Endothelial cell of umbilical vein (primary cell): ENCODE data around the gene TRIM47. TPM values are rescaled to one million over a fixed set of nuclear protein-coding genes. Genes with fewer than 3 reads are reported as not detected.

Source experiments
- BruUV-seq: library from RNA; stranded (reverse); fragments of 400-500 nt; replicated peaks from 2 replicates; lab custom pipeline; 2021; lab: Mats Ljungman, UMichigan
- CTCF ChIA-PET: fragments of 300-600, 350-600 bp; sonication (Branson Sonifier 250); formaldehyde crosslinking; loops from one replicate; lab custom pipeline; 2021; ENCODE audit warnings: antibody characterized with exemption, inconsistent platforms; lab: Charles Lee
- POLR2A ChIA-PET: fragments of 300-600, 350-600 bp; sonication (Branson Sonifier 250); formaldehyde crosslinking; loops from one replicate; lab custom pipeline; 2021; ENCODE audit warnings: antibody characterized with exemption, inconsistent platforms; lab: Charles Lee
- DNase-seq: peaks from one replicate; pipeline ENCODE4 v3.0.0-alpha.2; 2011; ENCODE audit warnings: low read depth, low spot score
- FAIRE-seq: peaks from 2 replicates; lab custom pipeline; 2011; peaks lifted over from hg19 to GRCh38; lab: Jason Lieb, UNC
- H2AFZ ChIP-seq: 2 replicates; pipeline ENCODE4 v1.6.0; 2012; ENCODE audit warnings: low read depth, low read length, control low read depth, inconsistent platforms
- H3K27ac ChIP-seq: 2 replicates; pipeline ENCODE4 v1.5.1; 2011; ENCODE audit warnings: low read depth, mild to moderate bottlenecking, control low read depth, low read length, moderate library complexity; ENCODE audit not compliant: insufficient read depth
- H3K27me3 ChIP-seq, 2 experiments: 2 replicates each; pipeline versions ENCODE4 v1.6.0 to v1.6.1; 2011; ENCODE audit warnings: low read length in 2 of 2, mixed read lengths in 1 of 2; ENCODE audit not compliant: control insufficient read depth in 2 of 2, insufficient read depth in 2 of 2
- H3K36me3 ChIP-seq, 2 experiments: 2 replicates in 1 of 2; 3 replicates in 1 of 2; pipeline ENCODE4 v1.5.1; 2011; ENCODE audit warnings: low read length in 2 of 2, mild to moderate bottlenecking in 1 of 2, moderate library complexity in 1 of 2; ENCODE audit not compliant: control insufficient read depth in 2 of 2, insufficient read depth in 2 of 2; ENCODE audit errors: extremely low read depth in 1 of 2
- H3K4me1 ChIP-seq: 3 replicates; pipeline ENCODE4 v1.5.1; 2011; ENCODE audit warnings: mild to moderate bottlenecking, low read length; ENCODE audit not compliant: control insufficient read depth, insufficient read depth; ENCODE audit errors: extremely low read depth
- H3K4me2 ChIP-seq: 2 replicates; pipeline ENCODE4 v1.6.1; 2011; ENCODE audit warnings: low read length, control low read depth, mixed read lengths; ENCODE audit not compliant: insufficient read depth
- H3K4me3 ChIP-seq, 3 experiments: fragments of 200-600 bp in 1 of 3; sonication (generic), shearing (Covaris generic) in 1 of 3; replicated peaks in 1 of 3; 2 replicates each; pipeline ENCODE4 v1.5.1; 2011 to 2016; ENCODE audit warnings: control low read depth in 3 of 3, low read length in 3 of 3, mild to moderate bottlenecking in 2 of 3, inconsistent platforms in 1 of 3, low read depth in 1 of 3, moderate library complexity in 1 of 3; ENCODE audit not compliant: insufficient read depth in 1 of 3
- H3K79me2 ChIP-seq: 2 replicates; pipeline ENCODE4 v1.6.0; 2012; ENCODE audit warnings: low read length, inconsistent platforms; ENCODE audit not compliant: control insufficient read depth, insufficient read depth
- H3K9ac ChIP-seq: replicated peaks from 2 replicates; pipeline ENCODE3; 2011; ENCODE audit warnings: low read length, control low read depth; ENCODE audit not compliant: insufficient read depth; ENCODE audit errors: extremely low read depth
- H3K9me1 ChIP-seq: replicated peaks from 3 replicates; pipeline ENCODE4 v1.6.0; 2011; ENCODE audit warnings: mild to moderate bottlenecking, low read length; ENCODE audit not compliant: control insufficient read depth, insufficient read depth; ENCODE audit errors: extremely low read depth
- H3K9me3 ChIP-seq: replicated peaks from 2 replicates; pipeline ENCODE4 v1.5.1; 2012; ENCODE audit warnings: low read length, inconsistent platforms; ENCODE audit not compliant: control insufficient read depth, insufficient read depth
- H4K20me1 ChIP-seq: replicated peaks from 2 replicates; pipeline ENCODE3; 2011; ENCODE audit warnings: mild to moderate bottlenecking, low read length; ENCODE audit not compliant: control insufficient read depth, insufficient read depth; ENCODE audit errors: extremely low read depth
- EZH2 ChIP-seq: IDR thresholded peaks from 2 replicates; pipeline ENCODE4 v1.6.1; 2012; ENCODE audit warnings: borderline replicate concordance, low read depth, mild to moderate bottlenecking, moderate library complexity, low read length, inconsistent platforms; ENCODE audit not compliant: severe bottlenecking
- GATA2 ChIP-seq: IDR thresholded peaks from 2 replicates; pipeline ENCODE4 v1.7.0; 2011; ENCODE audit warnings: low read depth, mild to moderate bottlenecking, moderate library complexity, mixed read lengths, low read length; ENCODE audit not compliant: insufficient read length, insufficient read depth
- JUN ChIP-seq: IDR thresholded peaks from 2 replicates; pipeline ENCODE4 v1.6.1; 2011; ENCODE audit warnings: borderline replicate concordance, low read depth; ENCODE audit not compliant: insufficient read length, insufficient read depth
- MYC ChIP-seq: IDR thresholded peaks from one replicate; pipeline ENCODE4 v1.6.1; 2011; ENCODE audit warnings: mild to moderate bottlenecking, low read depth, low read length
- POLR2A ChIP-seq: IDR thresholded peaks from 2 replicates; pipeline ENCODE4 v1.6.1; 2012; ENCODE audit warnings: low read depth, mild to moderate bottlenecking, control low read depth, low read length
- POLR2AphosphoS5 ChIP-seq: IDR thresholded peaks from 2 replicates; pipeline ENCODE4 v1.6.1; 2012; ENCODE audit warnings: low read depth, mild to moderate bottlenecking, control low read depth, low read length, moderate library complexity; ENCODE audit not compliant: insufficient read depth
- dilution Hi-C: fragments of 300-500 bp; cut with MboI; formaldehyde crosslinking; loops from one replicate; pipeline ENCODE4 v1.15.0; 2019; ENCODE audit warnings: low sequenced_read_pairs; ENCODE audit not compliant: extremely low pct_ligation_motif_present
- intact Hi-C: fragments of 100-400 bp; cut with micrococcal nuclease; formaldehyde crosslinking; loops from one replicate; pipeline ENCODE4 v1.10.0; 2022
- polyA plus RNA-seq, 4 experiments: library from polyadenylated mRNA; depleted of rRNA in 3 of 4; stranded (reverse) in 3 of 4; unstranded in 1 of 4; fragments of >200 nt; gene quantifications; 2 replicates each; pipeline versions ENCODE4 v1.2.1 to v1.2.3, GENCODE V29; 2011 to 2012; ENCODE audit warnings: missing spikeins in 1 of 4
- total RNA-seq: library from RNA; stranded (reverse); gene quantifications from 2 replicates; pipeline ENCODE4 v1.2.3, GENCODE V29; 2021
- TF ChIP-seq, protein P1 (sequence below), 2 donors: IDR thresholded peaks; 1 replicate in 1 of 2; 2 replicates in 1 of 2; pipeline ENCODE4 v1.5.1; 2011; ENCODE audit warnings: low read length in 2 of 2, mild to moderate bottlenecking in 2 of 2, moderate library complexity in 2 of 2, control low read depth in 1 of 2, inconsistent platforms in 1 of 2, low read depth in 1 of 2; ENCODE audit not compliant: insufficient read depth in 1 of 2; ENCODE audit errors: extremely low read depth in 1 of 2
- TF ChIP-seq, protein P2 (sequence below): IDR thresholded peaks from 2 replicates; pipeline ENCODE4 v1.6.1; 2011; ENCODE audit not compliant: insufficient read depth, insufficient read length

The TRIM47 gene
- total and polyA plus RNA-seq, 2 donors (not counting 3 experiments of a cell fraction or from before 2014, with no cell fraction given) = 67.7 to 75.1 TPM

DNA sequence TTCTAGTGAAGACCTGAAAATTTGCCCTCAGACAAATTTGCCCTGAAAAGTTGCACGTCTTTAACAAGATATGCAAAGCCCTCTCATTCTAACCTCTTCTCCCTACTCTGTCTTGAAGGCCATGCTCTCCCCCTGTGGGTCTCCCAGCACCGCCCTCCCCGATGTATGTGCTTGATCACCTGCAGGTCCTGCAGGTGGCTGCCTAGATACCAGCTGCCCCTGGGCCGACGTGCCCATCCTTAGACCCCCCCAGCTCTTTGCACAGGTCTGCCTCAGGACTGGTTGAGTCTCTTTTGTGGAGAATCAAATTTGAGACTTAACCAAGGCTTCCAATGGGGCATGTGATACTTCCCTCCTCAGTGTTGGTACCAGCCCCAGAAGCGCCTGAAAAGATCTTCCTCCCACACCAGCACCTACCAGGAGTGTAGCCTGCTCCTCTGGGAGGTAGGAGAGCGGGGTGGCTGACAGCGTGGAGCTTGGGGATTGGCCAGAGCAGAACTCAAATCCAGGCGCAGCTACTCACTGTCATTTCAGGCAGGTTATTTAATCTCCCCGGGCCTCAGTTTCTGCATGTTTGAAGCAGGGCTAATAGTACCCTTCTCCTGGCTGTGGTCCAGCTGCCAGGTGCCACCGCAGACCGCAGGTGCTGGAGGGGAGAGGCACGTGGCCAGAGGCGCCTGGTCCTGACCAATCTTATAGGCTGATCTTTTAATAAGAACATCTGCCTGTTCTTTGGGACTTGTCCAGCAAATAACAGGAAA lies 30.9 kb upstream of the TRIM47 start:
- Histone ChIP-seq H3K27ac (no peak overlapping the region), H2AFZ (no peak overlapping the region), H3K9ac (no peak overlapping the region), H3K36me3 (no peaks in the 10 kb centered on the region), H3K4me1 (peaks cover under 1% of the 10 kb centered on the region), H3K4me2 (no peak overlapping the region), H3K9me3 (no peaks in the 10 kb centered on the region), H3K4me3 (no peak overlapping the region), H4K20me1 (no peaks in the 10 kb centered on the region), H3K27me3 (no peaks in the 10 kb centered on the region), H3K9me1 (no peaks in the 10 kb centered on the region), H3K79me2 (peaks cover 2% of the 10 kb centered on the region)
- CTCF ChIA-PET = interaction anchor here (0.8 to 1.1 kb wide), 3 partner anchors 92 to 105 kb away, joined by 3 read pairs; no protein-coding TSS in a partner anchor
- POLR2A ChIA-PET = no interaction called here
- dilution Hi-C loops (no loop called here), intact Hi-C loops (no loop called here)
- DNase-seq (no peak), FAIRE-seq (no peak)
- TF ChIP-seq POLR2A (no peak), GATA2 (no peak), EZH2 (no peak), POLR2AphosphoS5 (no peak), MYC (no peak), JUN (no peak)
- TF ChIP-seq, protein P1, sequence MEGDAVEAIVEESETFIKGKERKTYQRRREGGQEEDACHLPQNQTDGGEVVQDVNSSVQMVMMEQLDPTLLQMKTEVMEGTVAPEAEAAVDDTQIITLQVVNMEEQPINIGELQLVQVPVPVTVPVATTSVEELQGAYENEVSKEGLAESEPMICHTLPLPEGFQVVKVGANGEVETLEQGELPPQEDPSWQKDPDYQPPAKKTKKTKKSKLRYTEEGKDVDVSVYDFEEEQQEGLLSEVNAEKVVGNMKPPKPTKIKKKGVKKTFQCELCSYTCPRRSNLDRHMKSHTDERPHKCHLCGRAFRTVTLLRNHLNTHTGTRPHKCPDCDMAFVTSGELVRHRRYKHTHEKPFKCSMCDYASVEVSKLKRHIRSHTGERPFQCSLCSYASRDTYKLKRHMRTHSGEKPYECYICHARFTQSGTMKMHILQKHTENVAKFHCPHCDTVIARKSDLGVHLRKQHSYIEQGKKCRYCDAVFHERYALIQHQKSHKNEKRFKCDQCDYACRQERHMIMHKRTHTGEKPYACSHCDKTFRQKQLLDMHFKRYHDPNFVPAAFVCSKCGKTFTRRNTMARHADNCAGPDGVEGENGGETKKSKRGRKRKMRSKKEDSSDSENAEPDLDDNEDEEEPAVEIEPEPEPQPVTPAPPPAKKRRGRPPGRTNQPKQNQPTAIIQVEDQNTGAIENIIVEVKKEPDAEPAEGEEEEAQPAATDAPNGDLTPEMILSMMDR (IDR thresholded peaks at IDR 0.05; ENCODE audit: extremely low read depth in 1 of 2, insufficient read depth in 1 of 2, low read depth in 1 of 2, low read length in 2 of 2) = no peak
- TF ChIP-seq, protein P2, sequence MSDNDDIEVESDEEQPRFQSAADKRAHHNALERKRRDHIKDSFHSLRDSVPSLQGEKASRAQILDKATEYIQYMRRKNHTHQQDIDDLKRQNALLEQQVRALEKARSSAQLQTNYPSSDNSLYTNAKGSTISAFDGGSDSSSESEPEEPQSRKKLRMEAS = no peak
- no TSS peak for BruUV-seq
